CD4-positive, CD25-positive, alpha-beta regulatory T cell (primary cell): ENCODE data around the gene ACSBG1. TPM values are rescaled to one million over a fixed set of nuclear protein-coding genes. Genes with fewer than 3 reads are reported as not detected.

Experiments used
- ATAC-seq, 2 donors: fragments of 150-1000 bp; cut with Tn5 transposase; one replicate each; pipeline ENCODE4 v1.10.0; 2021; ENCODE audit warnings: low read depth in 2 of 2, moderate number of reproducible peaks in 2 of 2, moderate library complexity in 1 of 2
- DNase-seq, 3 donors: peaks; one replicate each; pipeline versions ENCODE4 v3.0.0 to v3.0.0-alpha.2; 2012 to 2022; ENCODE audit warnings: mixed read lengths in 1 of 3
- H3K27ac ChIP-seq: one replicate; pipeline ENCODE4 v1.7.0; 2013; ENCODE audit warnings: mild to moderate bottlenecking, low read length; ENCODE audit not compliant: insufficient read depth, poor library complexity, severe bottlenecking
- H3K27me3 ChIP-seq: one replicate; pipeline ENCODE4 v1.7.0; 2013; ENCODE audit warnings: low read length; ENCODE audit not compliant: control insufficient read depth, insufficient read depth
- H3K36me3 ChIP-seq: one replicate; pipeline ENCODE4 v1.7.0; 2013; ENCODE audit warnings: mild to moderate bottlenecking, low read length, moderate library complexity; ENCODE audit not compliant: control insufficient read depth, insufficient read depth
- H3K4me1 ChIP-seq: 2 replicates; pipeline ENCODE4 v1.7.0; 2013; ENCODE audit warnings: mild to moderate bottlenecking, low read length; ENCODE audit not compliant: insufficient read depth, control insufficient read depth, poor library complexity, severe bottlenecking
- H3K4me3 ChIP-seq: one replicate; pipeline ENCODE4 v1.7.0; 2013; ENCODE audit warnings: low read depth, mild to moderate bottlenecking, low read length, moderate library complexity
- H3K9me3 ChIP-seq, 2 experiments: 1 replicate in 1 of 2; 2 replicates in 1 of 2; pipeline ENCODE4 v1.7.0; 2013; ENCODE audit warnings: low read length in 2 of 2, mild to moderate bottlenecking in 1 of 2, moderate library complexity in 1 of 2; ENCODE audit not compliant: control insufficient read depth in 2 of 2
- H3K27ac Mint-ChIP-seq, 3 donors: one replicate each; pipeline ENCODE4 v1.8.0; 2020 to 2022; ENCODE audit warnings: mild to moderate bottlenecking in 3 of 3, mixed read lengths in 3 of 3, moderate library complexity in 2 of 3
- H3K27me3 Mint-ChIP-seq: one replicate; pipeline ENCODE4 v1.8.0; 2022; ENCODE audit warnings: mild to moderate bottlenecking, mixed read lengths
- H3K36me3 Mint-ChIP-seq: one replicate; pipeline ENCODE4 v1.8.0; 2020; ENCODE audit warnings: mixed read lengths
- H3K4me1 Mint-ChIP-seq, 4 donors: one replicate each; pipeline ENCODE4 v1.8.0; 2020 to 2022; ENCODE audit warnings: mixed read lengths in 4 of 4, mild to moderate bottlenecking in 1 of 4
- H3K4me3 Mint-ChIP-seq, 4 donors: one replicate each; pipeline ENCODE4 v1.8.0; 2020 to 2022; ENCODE audit warnings: mild to moderate bottlenecking in 4 of 4, mixed read lengths in 4 of 4, moderate library complexity in 3 of 4
- H3K9me3 Mint-ChIP-seq, 7 donors: one replicate each; pipeline ENCODE4 v1.8.0; 2020 to 2022; ENCODE audit warnings: mixed read lengths in 7 of 7, mild to moderate bottlenecking in 3 of 7, moderate library complexity in 2 of 7
- polyA plus RNA-seq, 4 donors: library from polyadenylated mRNA; unstranded; fragments of 300-500 nt; fragmentation: Illumina TruSeq; gene quantifications; one replicate each; pipeline ENCODE4 v1.2.3, GENCODE V29; 2021
- total RNA-seq: library from RNA; stranded (reverse); gene quantifications from one replicate; pipeline ENCODE4 v1.2.3, GENCODE V29; 2022

Gene ACSBG1
- total RNA-seq (0.25 TPM), polyA plus RNA-seq (under 1 TPM in 1 of 4 donors, not detected in 3; 0.06 TPM)

GRCh38 chr15:78234515-78235040 lies at the start of gene ACSBG1:
Gene ACSBG1, minus strand, starts transcription at chr15:78234565. Its CDS starts 64 bp downstream, at chr15:78234501.
- Histone ChIP-seq H3K27ac (no peak within 1 kb of the TSS), H3K9me3 (no peaks in the 10 kb centered on the region), H3K4me1 (no peaks in the 10 kb centered on the region), H3K36me3 (no peaks in the 10 kb centered on the region), H3K4me3 (no peak within 1 kb of the TSS), H3K27me3 (no peaks in the 10 kb centered on the region)
- DNase-seq, result no peak
- peaks cover 22% of the 10 kb centered on the region for H3K27me3 Mint-ChIP-seq
- peaks cover 0 to 1% (median 0%) of the 10 kb centered on the region in 7 donors for H3K9me3 Mint-ChIP-seq
- no peak for ATAC-seq
- no peaks in the 10 kb centered on the region for H3K36me3 Mint-ChIP-seq
- H3K27ac Mint-ChIP-seq, result no peak within 1 kb of the TSS
- H3K4me3 Mint-ChIP-seq, result no peak within 1 kb of the TSS
- no peaks in the 10 kb centered on the region for H3K4me1 Mint-ChIP-seq

- Mint-ChIP-seq H3K9me3 (no peaks in the 10 kb centered on the region), H3K4me1 (peaks cover 0 to 5% (median 0%) of the 10 kb centered on the region in 4 donors), H3K27me3 (no peaks in the 10 kb centered on the region), H3K36me3 (peaks cover 42% of the 10 kb centered on the region), H3K4me3 (no peak overlapping the region), H3K27ac (peak overlapping the region in 2 of 3 donors; percentile 69 to 70)
- Histone ChIP-seq H3K27me3 (no peaks in the 10 kb centered on the region), H3K4me3 (no peak overlapping the region), H3K9me3 (no peaks in the 10 kb centered on the region), H3K27ac (no peak overlapping the region), H3K4me1 (no peaks in the 10 kb centered on the region), H3K36me3 (peaks cover 78% of the 10 kb centered on the region)
- DNase-seq (no peak), ATAC-seq (no peak)
These were observed 48.0 kb upstream of the ACSBG1 start for GRCh38 chr15:78282324-78282723.

- Mint-ChIP-seq H3K4me3 (no peak overlapping the region), H3K4me1 (no peaks in the 10 kb centered on the region), H3K9me3 (no peaks in the 10 kb centered on the region), H3K27me3 (no peaks in the 10 kb centered on the region), H3K27ac (no peak overlapping the region), H3K36me3 (peaks cover 25% of the 10 kb centered on the region)
- H3K4me1 ChIP-seq, result no peaks in the 10 kb centered on the region
- no peaks in the 10 kb centered on the region for H3K9me3 ChIP-seq
- no peak for ATAC-seq
- H3K36me3 ChIP-seq, result peaks cover 73% of the 10 kb centered on the region
- DNase-seq, result no peak
- H3K27ac ChIP-seq, result no peak overlapping the region
- no peak overlapping the region for H3K4me3 ChIP-seq
- H3K27me3 ChIP-seq, result no peaks in the 10 kb centered on the region
These were observed 46.1 kb upstream of the ACSBG1 start for GRCh38 chr15:78280319-78281072.

GRCh38 chr15:78276064-78276943 lies 41.9 kb upstream of the ACSBG1 start:
- Mint-ChIP-seq H3K27ac (peak overlapping the region in 1 of 3 donors; percentile 44), H3K4me1 (peaks cover 0 to 8% (median 0%) of the 10 kb centered on the region in 4 donors)
- peaks cover 51% of the 10 kb centered on the region for H3K36me3 ChIP-seq

GRCh38 chr15:78274994-78275393 lies 40.6 kb upstream of the ACSBG1 start:
- no peak overlapping the region for H3K4me3 Mint-ChIP-seq
- H3K27ac Mint-ChIP-seq, result peak overlapping the region in 2 of 3 donors; percentile 35 to 50
- ATAC-seq, result no peak
- no peaks in the 10 kb centered on the region for H3K9me3 Mint-ChIP-seq
- Histone ChIP-seq H3K9me3 (no peaks in the 10 kb centered on the region), H3K27me3 (no peaks in the 10 kb centered on the region), H3K4me1 (no peaks in the 10 kb centered on the region), H3K4me3 (no peak overlapping the region), H3K36me3 (peaks cover 44% of the 10 kb centered on the region), H3K27ac (no peak overlapping the region)
- no peak for DNase-seq
- no peaks in the 10 kb centered on the region for H3K27me3 Mint-ChIP-seq
- H3K36me3 Mint-ChIP-seq, result peaks cover 27% of the 10 kb centered on the region
- H3K4me1 Mint-ChIP-seq, result peaks cover 0 to 8% (median 4%) of the 10 kb centered on the region in 4 donors

More at GRCh38 chr15:78276064-78276943, 41.9 kb upstream of the ACSBG1 start:
- Histone ChIP-seq H3K4me1 (no peaks in the 10 kb centered on the region), H3K4me3 (no peak overlapping the region), H3K9me3 (no peaks in the 10 kb centered on the region), H3K27ac (no peak overlapping the region), H3K27me3 (no peaks in the 10 kb centered on the region)
- no peak for ATAC-seq
- H3K27me3 Mint-ChIP-seq, result no peaks in the 10 kb centered on the region
- no peak for DNase-seq
- H3K36me3 Mint-ChIP-seq, result peaks cover 22% of the 10 kb centered on the region
- no peak overlapping the region for H3K4me3 Mint-ChIP-seq
- no peaks in the 10 kb centered on the region for H3K9me3 Mint-ChIP-seq

- Histone ChIP-seq H3K4me3 (no peak overlapping the region), H3K27ac (no peak overlapping the region), H3K9me3 (no peaks in the 10 kb centered on the region), H3K27me3 (no peaks in the 10 kb centered on the region), H3K4me1 (no peaks in the 10 kb centered on the region), H3K36me3 (peaks cover 39% of the 10 kb centered on the region)
- no peak for DNase-seq
- no peaks in the 10 kb centered on the region for H3K27me3 Mint-ChIP-seq
- peaks cover 16% of the 10 kb centered on the region for H3K36me3 Mint-ChIP-seq
- H3K9me3 Mint-ChIP-seq, result no peaks in the 10 kb centered on the region
- peak overlapping the region in 1 of 4 donors; percentile 38 for H3K4me3 Mint-ChIP-seq
- no peak overlapping the region for H3K27ac Mint-ChIP-seq
- peaks cover 8 to 23% (median 13%) of the 10 kb centered on the region in 4 donors for H3K4me1 Mint-ChIP-seq
- no peak for ATAC-seq
These were observed 38.4 kb upstream of the ACSBG1 start for GRCh38 chr15:78272776-78273175.

GRCh38 chr15:78272316-78272715 lies 38.0 kb upstream of the ACSBG1 start:
- no peaks in the 10 kb centered on the region for H3K27me3 Mint-ChIP-seq
- Histone ChIP-seq H3K27ac (no peak overlapping the region), H3K4me1 (no peaks in the 10 kb centered on the region), H3K36me3 (peaks cover 36% of the 10 kb centered on the region), H3K9me3 (no peaks in the 10 kb centered on the region), H3K27me3 (no peaks in the 10 kb centered on the region), H3K4me3 (no peak overlapping the region)
- no peaks in the 10 kb centered on the region for H3K9me3 Mint-ChIP-seq
- no peak overlapping the region for H3K27ac Mint-ChIP-seq
- ATAC-seq, result no peak
- H3K4me3 Mint-ChIP-seq, result peak overlapping the region in 1 of 4 donors; percentile 38
- no peak for DNase-seq
- peaks cover 16% of the 10 kb centered on the region for H3K36me3 Mint-ChIP-seq
- peaks cover 8 to 27% (median 18%) of the 10 kb centered on the region in 4 donors for H3K4me1 Mint-ChIP-seq
